HepG2 (cell line): ENCODE data around the gene BDH2. TPM values are rescaled to one million over a fixed set of nuclear protein-coding genes. Genes with fewer than 3 reads are reported as not detected.

Experiments
- ADNP ChIP-seq: sonication (generic); formaldehyde crosslinking; IDR thresholded peaks from 2 replicates; pipeline ENCODE4 v1.4.0; 2020; ENCODE audit warnings: missing genetic modification reagents
- ARNT ChIP-seq: fragments of 450-650 bp; IDR thresholded peaks from 2 replicates; pipeline ENCODE4 v1.6.1; 2017
- DNMT1 ChIP-seq: sonication (generic); formaldehyde crosslinking; IDR thresholded peaks from 2 replicates; pipeline ENCODE4 v1.5.1; 2020; ENCODE audit warnings: mild to moderate bottlenecking, missing genetic modification reagents
- ETV6 ChIP-seq: sonication (generic); formaldehyde crosslinking; conservative IDR thresholded peaks from 2 replicates; pipeline ENCODE4 v1.4.0; 2020; ENCODE audit warnings: missing genetic modification reagents
- KAT8 ChIP-seq: IDR thresholded peaks from 2 replicates; pipeline ENCODE4 v1.6.1; 2016; ENCODE audit warnings: missing genetic modification reagents, missing compliant biosample characterization
- KLF15 ChIP-seq: sonication (generic); formaldehyde crosslinking; IDR thresholded peaks from 2 replicates; pipeline ENCODE4 v1.8.1; 2023; ENCODE audit warnings: borderline replicate concordance, mild to moderate bottlenecking, inconsistent platforms, missing genetic modification reagents, mixed read lengths
- MAF1 ChIP-seq: sonication (generic); formaldehyde crosslinking; IDR thresholded peaks from 2 replicates; pipeline ENCODE4 v1.5.0; 2020; ENCODE audit warnings: missing genetic modification reagents, borderline replicate concordance
- NFRKB ChIP-seq: fragments of 450-650 bp; IDR thresholded peaks from 2 replicates; pipeline ENCODE4 v1.6.1; 2017
- NPAS2 ChIP-seq: sonication (generic); formaldehyde crosslinking; IDR thresholded peaks from 2 replicates; pipeline ENCODE4 v1.8.0; 2022; ENCODE audit warnings: mild to moderate bottlenecking, missing genetic modification reagents, borderline replicate concordance
- NR2F6 ChIP-seq, 2 experiments: IDR thresholded peaks; 2 replicates each; pipeline ENCODE4 v1.6.1; 2016; ENCODE audit warnings: antibody characterized with exemption in 1 of 2, mild to moderate bottlenecking in 1 of 2
- PAWR ChIP-seq: sonication (generic); formaldehyde crosslinking; IDR thresholded peaks from 2 replicates; pipeline ENCODE4 v1.4.0; 2020; ENCODE audit warnings: missing genetic modification reagents, mild to moderate bottlenecking, borderline replicate concordance
- POLR2A ChIP-seq, 2 experiments: IDR thresholded peaks; 2 replicates each; pipeline ENCODE4 v1.6.1; 2011; ENCODE audit warnings: low read depth in 2 of 2, low read length in 2 of 2, mild to moderate bottlenecking in 1 of 2, moderate library complexity in 1 of 2; ENCODE audit not compliant: insufficient read depth in 1 of 2
- RFX3 ChIP-seq: IDR thresholded peaks from 2 replicates; pipeline ENCODE4 v1.6.1; 2016; ENCODE audit warnings: missing biosample characterization, missing genetic modification reagents
- SIX4 ChIP-seq: sonication (generic); formaldehyde crosslinking; IDR thresholded peaks from 2 replicates; pipeline ENCODE4 v1.4.0; 2020; ENCODE audit warnings: missing genetic modification reagents
- SNAPC4 ChIP-seq: sonication (generic); formaldehyde crosslinking; IDR thresholded peaks from 2 replicates; pipeline ENCODE4 v1.4.0; 2020; ENCODE audit warnings: mild to moderate bottlenecking, missing genetic modification reagents
- SNAPC5 ChIP-seq: sonication (generic); formaldehyde crosslinking; IDR thresholded peaks from 2 replicates; pipeline ENCODE4 v1.8.1; 2023; ENCODE audit warnings: mild to moderate bottlenecking, missing genetic modification reagents, borderline replicate concordance
- TFE3 ChIP-seq: IDR thresholded peaks from 2 replicates; pipeline ENCODE4 v1.6.1; 2016
- ZBTB39 ChIP-seq: sonication (generic); formaldehyde crosslinking; IDR thresholded peaks from 2 replicates; pipeline ENCODE4 v1.5.0; 2020; ENCODE audit warnings: missing genetic modification reagents
- ZNF354B ChIP-seq: sonication (generic); formaldehyde crosslinking; IDR thresholded peaks from 2 replicates; pipeline ENCODE4 v1.8.0; 2022; ENCODE audit warnings: mild to moderate bottlenecking, missing genetic modification reagents
- ZNF432 ChIP-seq: sonication (generic); formaldehyde crosslinking; IDR thresholded peaks from 2 replicates; pipeline ENCODE4 v1.5.0; 2020; ENCODE audit warnings: missing genetic modification reagents, mild to moderate bottlenecking, borderline replicate concordance
- ZNF644 ChIP-seq: IDR thresholded peaks from 2 replicates; pipeline ENCODE4 v1.6.1; 2016; ENCODE audit warnings: low read depth
- polyA plus RNA-seq, 8 experiments: library from polyadenylated mRNA; depleted of rRNA in 3 of 8; stranded (reverse) in 7 of 8; unstranded in 1 of 8; fragments of >200 nt; fragmentation: Illumina TruSeq in 4 of 8; extraction: Trizol in 4 of 8; gene quantifications; 2 replicates each; pipeline versions ENCODE4 v1.2.1 to v1.2.3, GENCODE V29; 2011 to 2016; ENCODE audit warnings: low read depth in 4 of 8, missing spikeins in 1 of 8, mixed read lengths in 1 of 8; ENCODE audit not compliant: insufficient read depth in 1 of 8
- total RNA-seq, 5 experiments: library from RNA; depleted of rRNA; stranded (reverse); fragments of >200 nt; fragmentation: Illumina TruSeq; extraction: Trizol; gene quantifications; 2 replicates each; pipeline ENCODE4 v1.2.3, GENCODE V29; 2016; ENCODE audit warnings: low read depth in 1 of 5
- TF ChIP-seq, protein P1 (sequence below): sonication (generic); formaldehyde crosslinking; IDR thresholded peaks from 2 replicates; pipeline ENCODE4 v1.4.0; 2020; ENCODE audit warnings: missing genetic modification reagents
- TF ChIP-seq, protein P2 (sequence below): IDR thresholded peaks from 2 replicates; pipeline ENCODE4 v1.6.1; 2012; ENCODE audit warnings: inconsistent platforms

Gene BDH2
- total and polyA plus RNA-seq, 2 of the 13 experiments (the other 11 are each of a cell fraction or from before 2014, with no cell fraction given): 34.8 to 46.2 TPM

- TF ChIP-seq ETV6 (CRISPR knock-in tag): no peak
- peak; percentile 38; the same call in 1 of the 2 replicates for TF ChIP-seq RFX3 (CRISPR knock-in tag)
- no peak for TF ChIP-seq NPAS2
- TF ChIP-seq NR2F6 (IDR thresholded peaks at IDR 0.05): peak; percentile 15; the same call in 1 of the 2 replicates
- TF ChIP-seq NR2F6 (CRISPR knock-in tag; IDR thresholded peaks at IDR 0.05): peak; percentile 83
- TF ChIP-seq MAF1: no peak
- peak; percentile 98 for TF ChIP-seq TFE3
- TF ChIP-seq, protein P1, sequence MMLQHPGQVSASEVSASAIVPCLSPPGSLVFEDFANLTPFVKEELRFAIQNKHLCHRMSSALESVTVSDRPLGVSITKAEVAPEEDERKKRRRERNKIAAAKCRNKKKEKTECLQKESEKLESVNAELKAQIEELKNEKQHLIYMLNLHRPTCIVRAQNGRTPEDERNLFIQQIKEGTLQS (CRISPR knock-in tag): 0 out of 2 replicates have a peak, but pooled peaks have one; percentile 39
- no peak for TF ChIP-seq ARNT
- TF ChIP-seq SIX4 (CRISPR knock-in tag): no peak
- TF ChIP-seq ZNF644 (CRISPR knock-in tag): peak; percentile 76; the same call in 1 of the 2 replicates
- no peak for TF ChIP-seq ADNP
- no peak; the same call in 1 of the 2 replicates for TF ChIP-seq KAT8
- TF ChIP-seq PAWR (CRISPR knock-in tag): no peak
- TF ChIP-seq ZNF432: no peak
- no peak for TF ChIP-seq KLF15 (CRISPR knock-in tag)
- TF ChIP-seq SNAPC4 (CRISPR knock-in tag): no peak
- peak; percentile 55; the same call in 1 of the 2 replicates for TF ChIP-seq ZBTB39 (CRISPR knock-in tag)
- TF ChIP-seq NFRKB: no peak
- no peak for TF ChIP-seq DNMT1
- no peak for TF ChIP-seq ZNF354B (CRISPR knock-in tag)
- no peak for TF ChIP-seq SNAPC5 (CRISPR knock-in tag)
- TF ChIP-seq, protein P2, sequence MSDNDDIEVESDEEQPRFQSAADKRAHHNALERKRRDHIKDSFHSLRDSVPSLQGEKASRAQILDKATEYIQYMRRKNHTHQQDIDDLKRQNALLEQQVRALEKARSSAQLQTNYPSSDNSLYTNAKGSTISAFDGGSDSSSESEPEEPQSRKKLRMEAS: peak; percentile 93
- peak; percentile 46 to 79; a peak in 2 of 4 replicates for TF ChIP-seq POLR2A (IDR thresholded peaks at IDR 0.05; ENCODE audit: insufficient read depth in 1 of 2, low read depth in 2 of 2, low read length in 2 of 2)
Measured at GRCh38 chr4:103075435-103075893, 24.2 kb downstream of the BDH2 start (continued).
